GM19468 (cell line): ENCODE data around the gene ANKS1B.

Experiments used
- ATAC-seq: cut with Tn5 transposase; IDR thresholded peaks from one replicate; pipeline ENCODE4 v1.9.1; 2021; ENCODE audit warnings: mild to moderate bottlenecking, moderate library complexity, moderate number of reproducible peaks; ENCODE audit not compliant: unreplicated experiment; ENCODE audit errors: extremely low read depth

The ANKS1B gene

DNA sequence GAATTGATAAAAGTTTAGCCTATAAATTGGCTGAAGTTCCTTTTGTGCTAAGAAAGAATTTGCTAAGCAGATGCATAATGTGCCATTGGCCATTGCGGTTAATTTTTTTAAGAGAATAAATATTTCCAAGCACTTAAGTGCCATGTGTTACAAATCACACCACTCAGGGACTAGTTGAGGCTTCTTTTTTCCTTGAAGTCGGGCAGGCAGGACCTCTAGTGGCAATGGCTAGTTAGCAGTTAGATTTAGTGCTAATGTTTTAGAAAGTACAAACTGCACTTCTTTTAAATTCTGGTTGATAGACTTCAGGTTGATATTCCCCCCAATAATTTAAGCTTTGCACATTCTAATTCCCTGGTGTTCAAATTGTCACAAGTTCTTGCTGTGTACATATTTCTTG, 1045.4 kb downstream of the ANKS1B start:
- no peak for ATAC-seq

DNA sequence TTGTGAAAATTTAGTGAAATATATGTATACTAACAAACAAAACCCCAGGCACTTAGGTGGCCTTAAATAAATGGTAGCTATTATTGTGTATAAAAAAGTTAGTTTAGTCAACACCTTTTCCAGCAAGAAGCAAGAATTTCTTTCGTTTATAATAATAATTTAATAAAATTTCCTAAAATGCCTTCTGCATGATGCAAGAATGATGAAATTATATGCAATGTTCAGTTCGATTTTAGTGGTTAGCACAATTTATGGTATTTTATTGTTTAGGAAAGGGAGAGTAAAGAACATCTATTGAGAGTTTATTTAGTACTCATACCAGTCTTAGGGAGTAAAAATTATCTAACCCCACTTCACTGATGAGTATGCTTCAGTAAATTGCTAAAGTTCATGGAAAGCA, 1048.9 kb downstream of the ANKS1B start:
- ATAC-seq = no peak

DNA sequence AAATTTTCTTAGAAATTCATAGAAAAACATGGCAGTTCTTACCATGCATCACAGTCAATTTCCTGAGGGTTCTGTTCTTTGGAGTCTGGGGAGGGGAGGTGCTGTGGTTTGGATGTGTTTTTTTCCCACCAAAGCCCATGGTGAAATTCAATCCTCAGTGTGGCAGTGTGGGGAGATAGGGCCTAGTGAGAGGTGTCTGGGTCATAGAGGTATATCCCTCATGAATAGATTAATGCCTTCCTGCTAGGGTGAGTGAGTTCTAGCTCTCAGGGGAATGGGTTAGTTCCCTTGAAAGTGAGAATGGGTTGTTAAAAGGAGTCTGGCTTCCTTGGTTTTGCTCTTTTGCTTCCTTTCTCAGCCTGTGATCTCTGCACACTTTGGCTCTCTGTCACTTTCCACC, 1061.9 kb downstream of the ANKS1B start:
- no peak for ATAC-seq

DNA sequence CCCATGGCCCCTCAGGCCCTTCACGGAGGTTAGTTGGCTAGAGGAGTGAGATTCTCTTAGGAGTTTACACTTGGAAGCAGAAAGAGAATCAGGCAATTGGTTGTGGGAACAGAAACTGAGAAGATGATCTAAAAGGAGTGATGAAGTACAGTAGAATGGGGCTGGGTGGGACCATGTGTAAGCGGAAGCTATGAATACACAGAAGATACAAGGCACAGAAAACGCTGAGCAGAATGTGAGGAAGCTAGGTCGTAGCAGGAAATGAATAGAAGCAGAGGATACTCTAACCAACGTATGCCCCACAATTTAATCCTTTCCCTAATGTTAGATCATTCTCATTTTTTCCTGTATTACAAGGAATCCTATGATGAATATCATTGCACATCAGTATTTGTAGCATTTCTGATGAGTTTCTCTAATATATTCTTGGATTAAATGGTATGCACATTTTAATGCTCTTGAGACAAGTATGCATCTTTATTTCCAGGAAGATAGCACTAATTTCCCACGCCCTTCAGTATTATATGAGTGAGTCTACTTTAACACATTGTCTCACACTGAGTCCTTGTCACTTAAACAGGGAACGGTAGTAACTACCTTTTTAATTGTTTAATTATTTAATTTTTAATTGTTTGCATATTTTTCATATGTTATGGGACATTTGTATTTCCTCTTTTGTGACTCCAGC, 1066.4 kb downstream of the ANKS1B start:
- no peak for ATAC-seq

DNA sequence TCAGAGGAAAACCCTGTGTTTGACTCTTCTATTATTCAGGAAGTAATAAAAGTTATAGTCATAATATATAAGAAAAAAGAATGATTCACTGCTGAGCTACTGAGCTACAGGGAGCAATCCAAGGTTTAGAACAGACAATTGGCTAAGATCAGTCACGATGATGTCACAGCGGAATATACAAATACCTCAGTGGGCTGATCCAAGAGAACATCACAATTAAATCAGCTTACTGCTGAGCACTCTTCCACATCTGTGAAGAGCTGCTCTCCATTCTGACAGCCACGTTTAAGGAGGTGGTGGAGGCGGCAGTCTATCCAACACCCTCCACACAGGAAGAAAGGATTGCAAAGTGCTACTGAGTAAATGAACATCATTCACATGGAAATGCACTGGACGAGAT, 1068.6 kb downstream of the ANKS1B start:
- no peak for ATAC-seq

DNA sequence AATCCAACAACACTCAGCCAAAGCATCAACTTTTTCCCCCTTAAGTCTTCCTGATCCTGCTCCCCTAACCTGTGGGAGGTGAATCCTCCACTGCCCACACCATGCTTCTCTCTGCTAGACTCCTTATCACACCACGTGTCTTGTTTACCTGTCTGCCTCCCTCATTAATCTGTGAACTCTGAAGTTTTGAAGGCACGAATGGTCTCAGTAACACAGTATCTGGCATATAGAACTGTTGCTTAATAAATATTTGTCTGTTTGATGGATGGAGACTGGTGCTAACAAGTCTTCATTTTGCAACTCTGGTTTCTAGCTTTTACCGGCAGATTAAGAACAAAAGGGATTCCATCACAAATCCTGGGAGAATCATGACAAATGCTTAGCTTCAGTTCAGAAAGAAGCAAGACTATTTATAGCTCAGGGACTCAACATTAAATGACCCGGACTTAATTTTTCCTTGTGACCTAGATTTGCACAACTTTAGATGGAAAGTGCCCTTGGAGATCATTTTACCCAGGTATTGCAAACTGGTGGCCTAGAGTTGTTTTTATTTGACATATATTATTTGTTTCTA, 1072.2 kb downstream of the ANKS1B start:
- ATAC-seq = no peak

DNA sequence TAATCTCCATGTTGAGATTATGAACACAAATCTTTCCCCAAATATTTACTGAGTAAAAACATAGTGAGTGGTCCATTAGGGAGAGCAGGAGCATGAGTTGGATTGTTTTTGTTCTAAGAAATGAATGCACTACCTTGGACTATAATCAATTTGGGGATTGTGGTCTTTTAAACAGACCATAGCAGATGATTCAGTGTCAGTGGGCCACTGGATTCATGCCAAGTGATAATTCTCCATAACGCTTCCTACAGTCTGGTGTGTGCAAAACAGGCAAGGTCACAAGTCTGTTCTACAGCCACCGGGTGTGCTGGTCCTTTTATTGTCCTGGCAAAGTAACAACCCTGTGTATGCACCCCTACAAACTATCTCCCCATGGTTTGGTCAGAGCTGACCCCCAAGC, 1073.3 kb downstream of the ANKS1B start:
- ATAC-seq = no peak

DNA sequence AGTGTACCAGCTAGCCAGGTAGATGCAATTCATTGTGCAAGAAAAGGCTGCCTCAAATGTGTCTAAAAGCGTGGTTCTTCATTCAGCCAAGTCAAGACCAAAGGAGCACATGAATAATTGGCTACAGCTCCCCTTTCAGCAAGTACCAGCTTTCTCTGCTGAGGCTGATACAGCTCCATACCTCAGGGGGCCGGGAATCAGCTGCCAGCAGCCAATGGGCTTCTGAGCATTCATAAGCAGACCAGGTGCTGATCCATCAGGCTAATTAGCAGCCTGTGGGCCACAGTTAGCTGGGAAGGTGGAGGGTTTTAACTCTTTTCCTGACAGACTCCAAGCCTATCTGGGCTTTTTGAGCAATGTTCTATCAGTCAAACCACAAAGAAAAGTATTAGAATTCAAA, 1075.0 kb downstream of the ANKS1B start:
- ATAC-seq = no peak

DNA sequence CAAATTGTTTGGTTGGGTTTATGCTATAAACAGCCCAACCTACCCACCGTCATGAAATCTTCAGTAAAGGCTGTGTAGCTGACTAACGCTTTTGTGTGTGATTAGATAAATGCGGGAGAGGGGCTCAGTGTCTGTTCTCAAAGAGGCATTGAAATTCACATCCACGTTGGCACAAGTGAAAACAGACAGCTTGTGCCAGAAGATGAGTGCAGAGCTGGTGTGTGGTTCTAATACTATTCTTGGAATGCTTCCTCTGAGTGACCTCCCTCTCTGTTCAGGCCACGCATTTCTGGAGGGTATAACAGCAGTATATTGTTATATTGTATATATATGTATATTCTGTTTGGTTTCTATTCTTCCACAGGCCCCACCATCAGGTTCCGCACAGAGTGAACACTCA, 1075.9 kb downstream of the ANKS1B start:
- no peak for ATAC-seq

DNA sequence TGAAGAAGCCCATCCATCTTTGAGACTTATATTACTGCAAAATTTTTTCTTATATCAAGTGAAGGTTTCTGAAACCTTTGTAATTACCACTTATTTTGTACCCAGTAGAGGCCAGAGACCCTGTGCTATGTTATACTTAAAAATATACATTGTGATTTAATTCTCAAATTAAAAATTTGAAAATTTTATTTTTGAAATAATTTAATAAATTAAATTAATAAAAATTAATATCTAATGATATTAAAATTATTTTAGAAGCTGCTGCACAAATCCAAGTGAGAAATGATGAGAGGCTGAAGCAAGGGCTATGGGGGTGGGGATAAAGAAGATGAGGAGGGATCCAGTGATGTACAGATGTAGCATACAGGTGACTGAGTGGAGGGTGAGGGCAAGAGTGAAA, 1080.9 kb downstream of the ANKS1B start:
- ATAC-seq = no peak

DNA sequence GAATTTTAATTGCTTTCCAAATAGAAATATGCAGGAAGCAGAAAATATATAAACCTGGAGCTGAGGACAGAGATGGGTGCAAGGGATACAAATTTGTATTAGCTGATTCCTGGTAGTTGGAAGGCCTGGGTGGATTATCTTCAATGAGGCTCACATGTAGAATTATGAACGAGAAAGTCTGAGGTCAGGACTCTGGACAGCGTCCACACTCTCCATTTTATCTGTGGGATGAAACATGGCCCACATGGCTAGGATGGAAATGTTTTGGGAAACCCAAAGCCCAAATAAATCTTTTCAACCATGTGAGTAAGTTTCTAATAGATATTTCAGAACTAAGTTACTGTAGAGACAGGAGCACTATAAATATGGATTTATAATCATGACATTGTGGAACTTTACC, 1083.5 kb downstream of the ANKS1B start:
- no peak for ATAC-seq

DNA sequence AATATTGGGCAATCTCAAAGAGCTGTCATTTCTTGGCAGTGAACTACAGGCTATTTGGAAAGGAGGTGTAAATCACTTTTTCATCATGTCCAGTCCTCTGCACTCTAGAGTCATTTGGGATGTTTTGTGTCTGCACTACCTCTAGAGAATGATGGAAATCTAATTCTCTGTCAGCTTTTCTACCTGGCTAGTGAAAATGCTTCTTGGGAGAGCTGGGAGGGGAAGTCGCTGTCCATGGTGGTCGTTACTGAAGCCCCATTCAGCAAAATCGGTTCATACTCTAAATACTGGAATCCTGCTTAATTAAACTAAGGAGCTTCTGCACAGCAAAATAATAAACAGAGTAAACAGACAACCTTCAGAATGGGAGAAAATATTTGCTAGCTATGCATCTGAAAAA, 1087.8 kb downstream of the ANKS1B start:
- no peak for ATAC-seq

DNA sequence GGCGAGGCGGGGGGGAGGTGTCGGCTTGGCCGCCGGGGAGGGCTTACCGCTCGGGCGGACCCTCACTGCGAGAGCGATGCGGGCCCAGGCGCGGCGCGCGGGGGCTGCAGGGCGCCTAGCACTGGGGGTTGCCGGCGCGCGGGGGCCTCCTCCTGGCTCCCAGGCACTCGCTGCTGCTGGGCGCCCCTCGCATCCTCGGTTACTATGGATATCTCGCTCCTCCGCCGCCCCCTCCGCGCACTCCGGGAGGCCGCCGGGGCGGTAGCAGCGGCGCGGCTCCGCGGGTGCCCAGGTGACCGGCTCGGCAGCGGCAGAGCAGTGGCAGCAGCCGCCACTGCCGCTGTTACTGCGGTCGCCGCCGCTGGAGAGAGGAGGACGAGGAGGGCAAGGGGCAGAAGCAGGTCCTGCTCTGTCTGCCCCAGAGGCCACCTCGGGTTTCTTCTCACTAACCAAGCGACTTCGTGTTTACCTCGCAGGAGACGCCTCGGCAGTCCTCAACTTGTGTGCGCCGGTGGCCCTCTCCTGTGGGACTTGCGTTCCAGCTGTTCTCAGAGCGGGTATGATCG, 1089.6 kb downstream of the ANKS1B start:
- no peak for ATAC-seq

DNA sequence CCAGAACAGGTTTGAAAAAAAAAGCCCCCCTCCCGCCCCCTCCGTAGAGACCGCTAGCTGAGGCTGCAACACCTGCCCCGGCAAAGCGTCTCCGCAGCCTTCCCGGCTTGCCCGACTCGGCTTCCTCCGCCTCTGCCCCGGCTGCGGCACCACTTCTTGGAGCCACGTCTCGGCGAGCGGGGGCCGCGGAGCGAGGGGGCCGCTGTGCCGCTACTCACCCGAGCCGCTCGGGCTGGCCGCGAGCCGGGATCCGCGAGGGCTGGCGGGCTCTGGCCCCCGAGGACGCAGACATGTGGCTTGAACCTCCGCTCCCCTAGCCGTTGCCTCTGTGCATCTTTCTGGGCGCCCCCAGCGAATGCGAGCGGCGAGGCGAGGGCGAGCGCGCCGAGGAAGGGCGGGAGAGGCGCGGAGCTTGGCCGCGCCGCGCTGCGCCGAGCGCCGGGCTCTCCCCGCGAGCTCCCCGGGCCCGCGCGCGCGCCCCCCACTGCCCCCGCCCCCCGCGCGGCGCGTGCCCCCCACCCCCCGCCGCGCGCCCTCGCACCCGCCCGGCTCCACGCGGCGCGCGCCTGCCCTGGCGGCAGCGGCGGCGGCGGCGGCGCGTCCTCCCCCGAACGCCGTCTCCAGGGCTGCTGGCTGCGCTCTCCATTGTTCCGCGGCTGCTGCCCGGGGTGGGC, 1090.2 kb downstream of the ANKS1B start:
- no peak for ATAC-seq

DNA sequence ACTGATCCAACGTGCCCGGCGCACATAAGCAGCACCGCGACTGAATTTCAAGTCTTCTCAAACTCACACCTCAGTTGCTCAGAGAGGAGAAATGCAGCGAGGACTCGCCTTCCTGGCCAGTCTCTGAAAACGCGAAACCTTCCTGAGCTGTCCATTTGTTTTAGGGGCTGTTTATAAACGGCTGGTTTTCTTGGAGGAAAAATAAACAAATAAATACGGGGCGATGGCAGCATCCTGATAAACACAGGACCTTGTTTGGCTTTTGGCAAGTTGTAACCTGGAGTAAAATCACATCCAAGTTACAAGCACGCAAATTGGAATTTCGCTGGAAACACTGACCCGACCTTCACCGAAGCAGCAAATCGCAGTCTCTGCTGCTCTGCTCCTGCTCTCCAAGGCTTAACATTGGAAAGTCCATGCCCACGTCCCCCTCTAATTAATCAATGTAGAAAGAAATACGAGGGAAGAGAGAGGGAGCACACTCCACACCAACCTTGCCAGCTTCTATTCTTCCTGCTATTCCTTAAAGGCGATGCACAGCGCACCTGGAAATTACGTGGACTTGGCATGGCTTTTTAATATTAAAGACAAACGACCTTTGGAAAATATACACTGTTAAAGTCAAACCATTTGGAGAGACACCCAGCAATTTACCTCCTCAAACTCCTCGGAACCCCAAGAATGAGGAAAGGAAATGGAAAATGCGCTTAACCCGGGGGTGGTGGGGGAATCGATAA, 1090.9 kb downstream of the ANKS1B start:
- no peak for ATAC-seq

DNA sequence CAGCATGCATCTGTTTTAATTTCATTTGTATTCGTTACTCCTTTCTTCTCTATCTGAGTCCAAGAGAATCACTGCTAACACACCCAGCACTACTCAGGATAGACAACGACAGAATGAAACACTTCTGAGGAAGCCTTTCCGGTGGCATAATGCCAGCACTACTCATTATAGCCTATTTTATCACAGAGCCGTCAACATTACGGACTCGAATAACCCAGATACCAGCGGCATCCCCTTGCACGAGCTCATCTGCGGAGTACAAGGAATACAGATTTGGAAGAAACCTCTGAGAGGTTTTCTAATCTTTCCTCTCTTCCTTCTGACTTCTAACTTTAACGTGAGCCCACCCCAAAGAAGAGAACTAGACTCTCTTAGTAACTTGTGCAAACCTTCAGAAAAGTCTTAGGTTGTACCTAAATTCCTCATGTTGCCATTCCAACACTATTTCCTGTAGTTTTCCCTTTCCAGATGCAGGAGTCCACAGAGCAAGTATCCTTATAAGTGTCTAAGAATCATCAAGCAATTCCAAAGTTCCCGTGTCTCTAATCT, 1091.5 kb downstream of the ANKS1B start:
- no peak for ATAC-seq

DNA sequence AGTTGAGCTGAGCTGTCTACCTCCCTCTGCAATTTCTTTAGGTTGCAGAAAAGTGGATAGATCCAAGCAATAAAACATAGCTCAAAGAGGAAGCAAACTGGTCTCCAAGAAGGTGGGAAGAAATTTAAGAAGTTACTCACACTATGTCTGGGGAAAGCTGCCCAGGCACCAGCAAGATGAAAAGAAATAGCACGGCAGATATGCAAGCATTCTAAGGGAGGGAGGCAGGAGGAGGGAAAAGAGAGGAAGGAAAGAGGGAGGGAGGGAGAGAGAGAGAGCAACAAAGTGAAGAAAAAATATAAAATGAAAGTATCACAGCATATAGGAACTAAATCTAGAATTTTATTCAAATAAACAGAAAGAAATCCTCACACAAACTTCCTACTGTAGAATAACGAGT, 1099.0 kb downstream of the ANKS1B start:
- no peak for ATAC-seq

DNA sequence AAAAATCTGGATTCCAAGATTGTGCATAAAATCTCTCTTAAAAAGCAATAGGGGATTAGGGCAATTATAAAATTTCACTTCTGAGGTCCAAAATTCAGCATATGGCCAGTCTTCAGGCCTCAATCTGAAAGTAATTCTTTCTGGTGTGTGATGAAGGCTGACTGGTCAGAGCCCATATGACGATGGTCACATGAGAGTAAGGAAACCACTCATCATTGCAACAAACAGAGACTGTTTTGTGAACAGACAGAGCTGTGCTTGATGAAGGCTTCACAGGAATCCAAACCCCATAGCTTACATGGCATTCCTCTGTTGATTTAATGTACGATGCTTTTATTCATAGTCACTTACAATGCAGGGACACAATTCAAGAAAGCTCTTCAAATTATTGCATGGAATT, 1101.5 kb downstream of the ANKS1B start:
- ATAC-seq = no peak

DNA sequence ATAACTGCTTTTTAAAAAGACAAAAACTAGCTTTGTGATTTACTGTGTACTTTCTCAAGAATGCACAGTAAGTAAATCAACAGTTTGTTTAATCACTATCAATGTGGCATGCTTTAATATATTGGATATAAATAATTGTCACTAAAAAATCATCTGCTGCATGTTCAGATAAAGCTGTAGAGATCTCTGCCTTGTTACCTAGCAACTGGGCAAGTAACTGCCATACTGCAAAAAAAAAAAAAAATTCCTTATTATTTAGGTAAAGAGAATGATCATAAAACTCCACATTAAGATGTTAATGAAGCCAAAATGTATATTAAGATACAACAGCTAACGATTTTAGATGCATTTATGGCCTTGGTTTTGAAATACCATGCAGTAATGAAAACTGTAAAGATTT, 1102.2 kb downstream of the ANKS1B start:
- ATAC-seq = no peak

DNA sequence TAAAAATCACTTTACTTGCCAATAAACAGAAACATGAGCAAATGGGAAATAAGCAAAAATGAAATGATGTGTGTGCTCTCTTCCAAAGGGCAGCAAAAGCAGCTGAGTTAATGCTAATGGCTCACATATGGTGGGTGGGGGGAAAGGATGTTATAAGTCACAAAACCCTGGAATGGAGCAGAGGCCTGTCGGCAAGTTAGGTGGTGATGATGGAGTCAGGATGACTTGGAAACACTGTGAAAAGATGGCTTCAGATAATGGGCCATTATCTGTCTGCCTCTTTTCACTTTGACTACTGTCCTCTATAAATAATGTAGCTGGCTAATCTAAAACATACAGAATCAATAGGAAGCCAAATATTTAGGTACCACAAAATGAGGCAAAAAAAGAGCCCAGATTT, 1111.0 kb downstream of the ANKS1B start:
- ATAC-seq = no peak

DNA sequence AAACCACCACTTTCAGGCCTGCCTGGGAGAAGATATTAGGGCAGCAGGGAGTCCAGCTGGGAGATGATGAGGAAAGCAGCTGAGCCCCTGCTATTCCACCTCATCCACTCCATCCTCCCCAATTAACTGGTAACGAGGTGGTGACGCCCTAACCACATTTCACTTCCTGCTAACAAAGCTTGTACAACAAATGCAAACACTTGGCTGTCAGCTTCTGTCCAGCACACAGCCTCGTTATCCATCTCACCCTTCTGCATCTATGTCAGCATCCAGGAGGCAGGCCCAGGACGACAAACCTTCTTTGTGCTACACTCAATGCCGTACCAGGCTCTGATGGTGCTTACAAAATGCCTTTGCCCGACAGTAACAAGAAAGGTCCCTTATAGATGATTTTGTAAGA, 1114.2 kb downstream of the ANKS1B start:
- ATAC-seq = no peak
